Osteocyte (in vitro differentiated cells): Measurements from ENCODE around the gene ACSS3. TPM values are rescaled to one million over a fixed set of nuclear protein-coding genes. Genes with fewer than 3 reads are reported as not detected.

Experiments
- DNase-seq: peaks from one replicate; pipeline ENCODE4 v3.0.0; 2021; ENCODE audit warnings: mixed read lengths; ENCODE audit not compliant: unreplicated experiment; ENCODE audit errors: extremely low spot score
- H3K27ac Mint-ChIP-seq: one replicate; pipeline ENCODE4 v1.8.0; 2021; ENCODE audit warnings: mild to moderate bottlenecking, mixed read lengths; ENCODE audit not compliant: unreplicated experiment
- H3K27me3 Mint-ChIP-seq: one replicate; pipeline ENCODE4 v1.8.0; 2021; ENCODE audit warnings: mixed read lengths; ENCODE audit not compliant: unreplicated experiment
- H3K36me3 Mint-ChIP-seq: one replicate; pipeline ENCODE4 v1.8.0; 2021; ENCODE audit warnings: mixed read lengths; ENCODE audit not compliant: unreplicated experiment
- H3K4me1 Mint-ChIP-seq: one replicate; pipeline ENCODE4 v1.8.0; 2021; ENCODE audit warnings: mixed read lengths; ENCODE audit not compliant: unreplicated experiment
- H3K4me3 Mint-ChIP-seq: one replicate; pipeline ENCODE4 v1.8.0; 2021; ENCODE audit warnings: mild to moderate bottlenecking, moderate library complexity, mixed read lengths; ENCODE audit not compliant: unreplicated experiment
- H3K9me3 Mint-ChIP-seq: one replicate; pipeline ENCODE4 v1.8.0; 2021; ENCODE audit warnings: mixed read lengths; ENCODE audit not compliant: unreplicated experiment
- CTCF ChIP-seq: fragments of 200-600 bp; sonication (generic); IDR thresholded peaks from 2 replicates; pipeline ENCODE4 v1.5.0; 2021; ENCODE audit warnings: antibody characterized with exemption, mild to moderate bottlenecking, moderate library complexity
- total RNA-seq: library from RNA; stranded (reverse); gene quantifications from 2 replicates; pipeline ENCODE4 v1.2.1, GENCODE V29; 2021

ACSS3 gene
- total RNA-seq, 1 donor from 2014 or later: 5.6 TPM

- H3K27ac Mint-ChIP-seq: no peak overlapping the region
- no peaks in the 10 kb centered on the region for H3K9me3 Mint-ChIP-seq
- H3K4me3 Mint-ChIP-seq: no peak overlapping the region
- no peaks in the 10 kb centered on the region for H3K36me3 Mint-ChIP-seq
- DNase-seq: no peak
- H3K27me3 Mint-ChIP-seq: peaks cover 10% of the 10 kb centered on the region
- no peak for TF ChIP-seq CTCF
- peaks cover 11% of the 10 kb centered on the region for H3K4me1 Mint-ChIP-seq
These were observed 8.0 kb downstream of the ACSS3 start for GRCh38 chr12:81085832-81086231.

GRCh38 chr12:81086342-81086741 is 8.5 kb downstream of the ACSS3 start:
- no peak for DNase-seq
- H3K4me1 Mint-ChIP-seq: peaks cover 11% of the 10 kb centered on the region
- peaks cover 10% of the 10 kb centered on the region for H3K27me3 Mint-ChIP-seq

GRCh38 chr12:81088221-81088620 is 10.3 kb downstream of the ACSS3 start:
- Mint-ChIP-seq H3K4me1 (peaks cover 11% of the 10 kb centered on the region), H3K9me3 (no peaks in the 10 kb centered on the region)

More at GRCh38 chr12:81086342-81086741, 8.5 kb downstream of the ACSS3 start:
- no peaks in the 10 kb centered on the region for H3K36me3 Mint-ChIP-seq
- H3K27ac Mint-ChIP-seq: no peak overlapping the region
- no peaks in the 10 kb centered on the region for H3K9me3 Mint-ChIP-seq
- TF ChIP-seq CTCF: no peak
- H3K4me3 Mint-ChIP-seq: no peak overlapping the region

GRCh38 chr12:81089412-81089811 is 11.5 kb downstream of the ACSS3 start:
- Mint-ChIP-seq H3K27ac (no peak overlapping the region), H3K4me3 (no peak overlapping the region), H3K36me3 (no peaks in the 10 kb centered on the region), H3K27me3 (peaks cover 12% of the 10 kb centered on the region), H3K9me3 (no peaks in the 10 kb centered on the region), H3K4me1 (peaks cover 10% of the 10 kb centered on the region)
- TF ChIP-seq CTCF: no peak
- DNase-seq: no peak

More at GRCh38 chr12:81088221-81088620, 10.3 kb downstream of the ACSS3 start:
- no peak for DNase-seq
- peaks cover 12% of the 10 kb centered on the region for H3K27me3 Mint-ChIP-seq
- no peaks in the 10 kb centered on the region for H3K36me3 Mint-ChIP-seq
- no peak for TF ChIP-seq CTCF
- H3K4me3 Mint-ChIP-seq: no peak overlapping the region
- no peak overlapping the region for H3K27ac Mint-ChIP-seq

GRCh38 chr12:81092053-81092452 is 14.2 kb downstream of the ACSS3 start:
- Mint-ChIP-seq H3K9me3 (no peaks in the 10 kb centered on the region), H3K36me3 (no peaks in the 10 kb centered on the region), H3K4me1 (no peaks in the 10 kb centered on the region), H3K27me3 (peaks cover 12% of the 10 kb centered on the region), H3K27ac (no peak overlapping the region), H3K4me3 (no peak overlapping the region)
- TF ChIP-seq CTCF: no peak
- no peak for DNase-seq
